Suprapubic skin (tissue), 3 donors: Measurements from ENCODE around the gene PRKCQ.

Experiments used
- POLR2AphosphoS5 ChIP-seq, 3 donors: sonication (generic); formaldehyde crosslinking; IDR thresholded peaks; one replicate each; pipeline ENCODE4 v1.6.1; 2017; ENCODE audit warnings: antibody characterized with exemption in 3 of 3
- TF ChIP-seq, protein P1 (sequence below), 2 donors: fragments of 200-600 bp in 1 of 2; fragments of 450-650 bp in 1 of 2; sonication (generic) in 1 of 2; IDR thresholded peaks; one replicate each; pipeline ENCODE4 v1.5.1; 2016 to 2019; ENCODE audit warnings: antibody characterized with exemption in 2 of 2, mild to moderate bottlenecking in 1 of 2, moderate library complexity in 1 of 2

DNA sequence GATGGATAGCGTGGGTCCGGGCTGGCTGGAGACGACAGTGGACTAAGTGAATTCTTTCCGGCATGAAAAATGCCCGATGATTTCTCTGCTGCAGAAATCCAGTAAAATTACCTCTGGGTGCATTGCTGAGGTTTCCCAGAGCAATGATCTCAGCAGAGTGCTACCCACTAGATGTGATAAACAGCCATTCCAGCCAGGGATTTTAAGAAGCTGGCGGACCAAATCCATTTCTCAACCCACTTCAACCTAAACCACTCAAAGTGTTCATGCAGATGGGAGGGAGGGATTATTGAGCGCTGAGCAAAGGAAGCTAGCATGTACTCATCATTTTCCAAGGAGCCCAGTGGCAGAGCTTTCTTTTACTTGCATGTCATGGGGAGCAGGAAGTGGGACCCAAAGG is 116.7 kb downstream of the PRKCQ start:
- TF ChIP-seq, protein P1, sequence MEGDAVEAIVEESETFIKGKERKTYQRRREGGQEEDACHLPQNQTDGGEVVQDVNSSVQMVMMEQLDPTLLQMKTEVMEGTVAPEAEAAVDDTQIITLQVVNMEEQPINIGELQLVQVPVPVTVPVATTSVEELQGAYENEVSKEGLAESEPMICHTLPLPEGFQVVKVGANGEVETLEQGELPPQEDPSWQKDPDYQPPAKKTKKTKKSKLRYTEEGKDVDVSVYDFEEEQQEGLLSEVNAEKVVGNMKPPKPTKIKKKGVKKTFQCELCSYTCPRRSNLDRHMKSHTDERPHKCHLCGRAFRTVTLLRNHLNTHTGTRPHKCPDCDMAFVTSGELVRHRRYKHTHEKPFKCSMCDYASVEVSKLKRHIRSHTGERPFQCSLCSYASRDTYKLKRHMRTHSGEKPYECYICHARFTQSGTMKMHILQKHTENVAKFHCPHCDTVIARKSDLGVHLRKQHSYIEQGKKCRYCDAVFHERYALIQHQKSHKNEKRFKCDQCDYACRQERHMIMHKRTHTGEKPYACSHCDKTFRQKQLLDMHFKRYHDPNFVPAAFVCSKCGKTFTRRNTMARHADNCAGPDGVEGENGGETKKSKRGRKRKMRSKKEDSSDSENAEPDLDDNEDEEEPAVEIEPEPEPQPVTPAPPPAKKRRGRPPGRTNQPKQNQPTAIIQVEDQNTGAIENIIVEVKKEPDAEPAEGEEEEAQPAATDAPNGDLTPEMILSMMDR (IDR thresholded peaks at IDR 0.05) = no peak
- no peak for TF ChIP-seq POLR2AphosphoS5 (IDR thresholded peaks at IDR 0.05)
